Erythroblast (primary cell): ENCODE results near the gene DOCK3.
"Not testable (repeated sequence)": the region's sequence is repeated elsewhere in the genome, so short reads cannot be mapped to it uniquely, and the experiment has no call there.

ENCODE experiments used
- DNase-seq, 2 experiments: peaks; one replicate each; lab custom pipeline; 2025; lab: John Stamatoyannopoulos, UW
- GATA1 ChIP-seq: IDR thresholded peaks from 2 replicates; pipeline ENCODE4 v1.6.1; 2011; ENCODE audit warnings: low read depth, mild to moderate bottlenecking, control low read depth, low read length, moderate library complexity
- POLR2A ChIP-seq: IDR thresholded peaks from 2 replicates; pipeline ENCODE4 v1.6.1; 2011; ENCODE audit warnings: mild to moderate bottlenecking, low read length

DOCK3 gene

DNA sequence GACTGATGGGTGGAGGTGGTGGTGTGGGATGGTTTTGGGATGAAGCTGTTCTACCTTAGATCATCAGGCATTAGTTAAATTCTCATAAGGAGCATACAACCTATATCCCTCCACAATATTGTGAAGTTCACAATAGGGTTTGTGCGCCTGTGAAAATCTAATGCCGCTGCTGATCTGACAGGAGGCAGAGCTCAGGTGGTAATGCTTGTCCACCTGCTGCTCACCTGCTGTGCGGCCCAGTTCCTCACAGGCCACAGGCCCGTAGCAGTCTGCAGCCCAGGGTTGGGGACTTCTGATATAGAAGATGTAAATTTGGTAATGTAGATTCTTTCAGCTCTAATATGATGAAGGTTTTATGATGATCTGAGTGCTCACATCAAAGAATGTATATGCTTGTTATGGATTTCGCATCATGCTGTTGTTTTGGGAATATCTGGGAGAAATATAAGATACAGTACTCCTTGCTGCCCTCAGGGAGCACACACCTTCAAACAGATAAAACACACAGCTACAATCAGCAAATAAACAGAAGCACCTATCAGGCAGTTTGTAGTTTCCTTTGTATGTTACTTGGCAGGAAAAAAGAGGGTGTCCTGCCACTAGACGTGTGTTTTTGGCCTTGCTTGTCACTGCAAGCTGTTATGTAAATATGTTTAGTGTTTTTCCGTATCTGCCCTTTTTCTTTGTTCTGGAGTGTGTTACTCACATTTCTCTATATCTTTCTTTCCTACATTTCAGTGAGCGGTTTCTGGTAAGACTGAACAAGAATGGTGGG, 471.3 kb downstream of the DOCK3 start:
- no peak for DNase-seq
- no peak for TF ChIP-seq POLR2A
- TF ChIP-seq GATA1: no peak

DNA sequence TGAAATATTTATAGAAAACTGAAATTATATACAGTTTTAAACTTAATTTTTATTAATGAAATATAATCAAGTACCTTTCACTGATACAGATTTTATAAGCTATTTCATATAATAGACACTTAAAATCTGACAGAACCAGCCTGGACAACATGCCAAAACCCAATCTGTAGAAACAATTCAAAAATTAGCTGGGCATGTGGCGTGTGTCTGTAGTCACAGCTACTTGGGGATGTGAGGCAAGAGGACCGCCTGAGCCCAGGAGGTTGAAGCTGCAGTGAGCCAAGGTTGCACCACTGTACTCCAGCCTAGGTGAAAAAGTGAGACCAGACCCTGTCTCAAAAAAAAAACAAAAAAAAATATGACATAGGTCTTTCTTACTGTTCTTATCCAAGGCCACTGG, 472.1 kb downstream of the DOCK3 start:
- TF ChIP-seq POLR2A: no peak
- no peak for TF ChIP-seq GATA1
- no peak for DNase-seq

DNA sequence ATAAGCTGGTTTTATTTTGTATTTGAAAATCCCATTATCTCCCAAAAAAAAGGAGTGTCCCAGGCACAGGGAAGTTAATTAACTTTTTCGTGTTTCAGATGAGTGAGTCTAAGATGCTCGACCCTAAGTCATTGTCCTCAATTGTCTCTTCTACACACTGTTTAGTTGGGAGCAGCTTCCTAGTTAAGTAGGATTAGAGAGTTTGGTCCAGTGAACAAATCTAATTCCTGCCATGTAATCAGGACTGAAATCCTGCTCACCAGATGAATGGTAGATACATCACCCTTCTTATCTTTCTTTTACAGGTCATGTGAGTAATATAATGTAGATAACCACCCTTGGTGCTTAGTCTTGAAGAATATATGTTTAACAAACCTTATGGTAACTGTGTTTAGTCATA, 481.4 kb downstream of the DOCK3 start:
- no peak for TF ChIP-seq POLR2A
- TF ChIP-seq GATA1: no peak
- no peak for DNase-seq

DNA sequence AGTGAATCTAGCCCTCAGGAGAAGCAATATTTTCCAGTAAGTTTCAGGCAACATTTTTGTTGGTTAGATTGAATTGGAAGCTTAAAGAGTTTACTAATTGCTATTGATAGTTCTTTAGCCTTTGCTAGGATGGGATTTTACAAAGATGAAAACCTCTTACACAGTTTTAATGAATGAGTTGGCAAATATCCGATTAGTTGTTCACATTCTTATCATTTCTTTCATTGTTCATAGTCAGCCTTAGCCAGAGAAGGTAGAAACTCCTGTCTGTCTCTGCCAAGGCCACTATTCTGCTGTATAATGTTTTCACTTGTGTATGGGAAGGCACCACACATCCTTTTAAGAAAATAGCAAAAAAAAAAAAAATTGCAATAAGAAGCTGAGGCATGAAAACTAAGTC, 488.3 kb downstream of the DOCK3 start:
- no peak for DNase-seq

DNA sequence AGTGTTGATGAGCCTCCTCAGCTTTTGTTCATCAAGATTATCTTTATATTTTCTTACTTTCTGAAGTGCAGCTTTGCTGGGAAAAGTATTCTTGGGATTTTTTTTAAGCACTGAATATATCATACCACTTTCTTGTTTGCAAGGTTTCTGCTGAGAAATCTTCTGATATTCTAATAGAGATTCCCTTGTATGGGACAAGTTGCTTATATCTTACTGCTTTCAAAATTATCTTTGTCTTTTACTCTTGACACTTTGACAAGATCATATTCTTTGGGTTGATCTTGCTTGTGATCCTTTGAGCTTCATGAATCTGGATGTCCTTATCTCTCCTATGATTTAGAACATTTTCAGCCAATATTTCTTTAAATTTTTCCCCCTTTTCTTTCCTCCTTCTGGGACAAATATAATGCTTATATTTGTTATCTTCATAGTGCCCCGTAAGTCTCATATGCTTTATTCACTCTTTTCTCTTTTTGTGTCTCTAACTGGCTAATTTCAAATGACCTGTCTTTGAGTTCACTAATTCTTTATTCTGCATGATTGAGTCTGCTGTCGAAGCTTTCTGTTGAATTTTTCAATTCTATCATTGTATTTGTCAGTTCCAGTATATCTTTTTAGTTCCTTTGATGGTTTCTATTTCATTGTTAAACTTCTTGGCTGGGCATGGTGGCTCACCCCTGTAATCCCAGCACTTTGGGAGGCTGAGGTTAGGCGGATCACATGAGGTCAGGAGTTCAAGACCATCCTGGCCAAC, 499.0 kb downstream of the DOCK3 start:
- DNase-seq: no peak
- TF ChIP-seq GATA1: no peak
- no peak for TF ChIP-seq POLR2A

More for the DNA sequence above, 488.3 kb downstream of the DOCK3 start:
- no peak for TF ChIP-seq POLR2A
- no peak for TF ChIP-seq GATA1

DNA sequence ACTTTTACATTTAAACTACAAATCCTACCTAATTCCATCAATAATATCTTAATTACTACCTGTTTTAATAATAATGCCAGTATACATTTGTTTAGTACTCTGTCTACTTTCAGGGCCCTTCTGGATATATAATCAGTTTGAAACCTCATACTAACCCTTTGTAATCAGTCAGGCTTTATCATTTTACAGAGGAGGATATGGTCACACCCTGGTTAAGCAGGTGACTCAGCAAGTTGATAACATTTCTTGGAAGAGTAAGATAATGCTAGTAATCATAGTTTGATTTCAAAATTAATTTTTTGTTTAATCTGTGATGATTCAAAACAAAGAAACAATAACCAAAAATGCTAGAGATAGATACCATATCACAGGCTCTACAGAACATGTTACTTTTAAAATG, 502.2 kb downstream of the DOCK3 start:
- DNase-seq: no peak
- TF ChIP-seq POLR2A (no peak), GATA1 (no peak)

DNA sequence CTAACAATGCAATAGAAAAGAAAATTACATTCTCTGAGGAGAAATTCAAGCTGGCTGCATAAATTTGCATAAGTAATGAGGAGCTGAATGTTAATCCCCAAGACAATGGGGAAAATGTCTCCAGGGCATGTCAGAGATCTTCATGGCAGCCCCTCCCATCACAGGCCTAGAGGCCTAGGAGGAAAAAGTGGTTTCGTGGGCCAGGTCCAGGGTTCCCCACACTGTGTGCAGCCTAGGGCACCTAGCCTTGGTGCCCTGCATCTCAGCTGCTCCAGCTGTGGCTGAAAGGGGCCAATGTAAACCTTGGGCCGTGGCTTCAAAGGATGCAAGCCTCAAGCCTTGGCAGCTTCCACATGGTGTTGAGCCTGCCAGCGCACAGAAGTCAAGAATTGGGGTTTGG, 511.7 kb downstream of the DOCK3 start:
- not testable (repeated sequence) for DNase-seq

DNA sequence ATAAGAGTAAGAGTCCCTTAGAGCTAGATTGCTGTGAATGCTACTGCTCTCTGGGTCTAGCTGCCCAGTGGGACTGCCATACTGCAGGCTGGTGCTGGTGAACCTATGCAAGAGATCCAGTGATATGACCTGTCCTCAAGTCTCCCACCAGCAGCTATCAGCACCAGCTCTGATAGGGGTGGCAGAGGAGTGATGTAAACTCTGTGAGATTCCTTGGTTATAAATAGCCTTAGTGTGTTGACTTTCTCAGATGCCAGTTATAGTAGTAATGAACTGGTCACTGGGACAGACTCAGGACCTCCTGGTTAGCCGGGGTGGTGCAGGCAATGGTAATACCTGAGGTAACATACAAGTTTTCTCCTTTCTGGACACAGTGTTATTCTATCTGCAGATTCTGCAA, 515.5 kb downstream of the DOCK3 start:
- TF ChIP-seq GATA1: no peak
- no peak for TF ChIP-seq POLR2A
- DNase-seq: no peak

DNA sequence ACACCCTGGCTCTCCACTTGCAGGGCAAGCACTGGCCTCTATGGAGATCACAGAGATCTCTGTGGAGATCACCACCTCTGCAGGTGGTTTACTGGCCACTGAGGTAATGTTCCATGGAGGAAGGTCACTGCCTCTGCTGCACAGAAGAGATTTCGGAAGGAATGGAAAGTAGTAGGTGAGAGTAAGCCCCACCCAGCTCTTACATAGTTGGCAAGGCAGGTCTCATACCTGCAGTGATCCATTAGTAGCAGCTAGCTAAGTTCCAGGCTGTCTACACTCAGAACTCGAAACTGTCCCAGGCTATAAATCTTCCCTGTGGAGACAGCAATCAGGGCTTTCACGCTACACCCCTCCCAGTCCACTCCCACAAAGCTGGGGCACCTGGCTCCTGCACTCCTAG, 516.1 kb downstream of the DOCK3 start:
- DNase-seq: no peak
- TF ChIP-seq GATA1 (no peak), POLR2A (no peak)

DNA sequence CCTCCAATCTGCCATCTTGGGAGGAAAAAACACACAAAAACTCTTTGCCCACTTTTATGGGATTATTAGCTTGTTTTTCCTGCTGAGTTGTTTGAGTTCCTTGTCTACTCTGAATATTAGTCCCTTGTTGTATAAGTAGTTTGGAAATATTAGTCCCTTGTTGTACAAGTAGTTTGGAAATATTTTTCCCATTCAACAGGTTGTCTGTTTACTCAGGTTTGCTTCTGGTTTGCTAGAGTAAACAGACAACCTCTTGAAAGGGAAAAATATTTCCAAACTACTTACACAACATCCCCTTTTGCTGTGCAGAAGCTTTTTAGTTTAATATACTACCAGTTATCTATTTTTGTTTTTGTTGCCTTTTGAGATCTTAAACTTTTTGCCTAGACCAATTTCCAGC, 517.0 kb downstream of the DOCK3 start:
- no peak for TF ChIP-seq POLR2A
- TF ChIP-seq GATA1: no peak
- DNase-seq: no peak

DNA sequence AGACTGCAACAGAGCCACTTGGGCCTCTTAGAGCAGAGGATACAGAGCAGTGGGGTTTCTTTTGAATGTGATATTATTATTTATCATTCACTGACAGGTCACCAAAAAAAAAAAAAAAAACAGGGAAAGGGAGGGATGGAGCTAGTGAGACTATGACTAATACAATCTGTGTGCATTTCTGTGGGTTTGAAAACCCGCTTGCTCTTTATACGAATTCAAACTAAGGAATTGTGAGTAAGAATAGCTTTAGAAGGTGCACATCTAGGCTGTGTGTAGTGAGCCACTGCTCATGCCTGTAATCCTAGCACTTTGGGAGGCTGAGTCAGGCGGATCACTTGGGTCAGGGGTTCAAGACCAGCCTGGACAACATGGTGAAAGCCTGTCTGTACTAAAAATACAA, 523.8 kb downstream of the DOCK3 start:
- TF ChIP-seq GATA1 (no peak), POLR2A (no peak)
- no peak for DNase-seq

DNA sequence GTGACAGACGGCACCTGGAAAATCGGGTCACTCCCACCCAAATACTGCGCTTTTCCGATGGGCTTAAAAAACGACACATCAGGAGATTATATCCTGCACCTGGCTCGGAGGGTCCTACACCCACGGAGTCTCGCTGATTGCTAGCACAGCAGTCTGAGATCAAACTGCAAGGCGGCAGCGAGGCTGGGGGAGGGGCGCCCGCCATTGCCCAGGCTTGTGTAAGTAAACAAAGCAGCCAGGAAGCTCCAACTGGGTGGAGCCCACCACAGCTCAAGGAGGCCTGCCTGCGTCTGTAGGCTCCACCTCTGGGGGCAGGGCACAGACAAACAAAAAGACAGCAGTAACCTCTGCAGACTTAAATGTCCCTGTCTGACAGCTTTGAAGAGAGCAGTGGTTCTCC, 524.6 kb downstream of the DOCK3 start:
- not testable (repeated sequence) for DNase-seq

DNA sequence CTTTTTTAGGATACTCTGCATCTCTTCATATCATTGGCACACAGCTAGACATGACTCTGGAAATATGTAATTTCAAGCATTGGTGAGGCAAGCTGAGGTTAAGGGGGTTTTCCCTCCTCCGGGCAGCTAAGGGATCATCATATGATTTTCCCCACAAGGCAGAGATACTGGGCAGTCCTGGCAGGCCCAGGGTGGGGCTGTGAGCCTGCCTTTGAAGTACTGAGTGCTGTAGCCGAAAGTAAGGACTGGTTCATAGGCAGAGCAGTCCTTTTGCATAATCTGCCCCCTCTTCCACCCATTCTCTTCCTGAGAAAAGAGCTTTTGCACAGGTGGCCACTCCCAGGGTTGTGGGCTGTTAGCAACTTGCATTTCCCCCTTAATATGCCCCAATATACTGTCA, 541.6 kb downstream of the DOCK3 start:
- TF ChIP-seq POLR2A (no peak), GATA1 (no peak)
- no peak for DNase-seq

DNA sequence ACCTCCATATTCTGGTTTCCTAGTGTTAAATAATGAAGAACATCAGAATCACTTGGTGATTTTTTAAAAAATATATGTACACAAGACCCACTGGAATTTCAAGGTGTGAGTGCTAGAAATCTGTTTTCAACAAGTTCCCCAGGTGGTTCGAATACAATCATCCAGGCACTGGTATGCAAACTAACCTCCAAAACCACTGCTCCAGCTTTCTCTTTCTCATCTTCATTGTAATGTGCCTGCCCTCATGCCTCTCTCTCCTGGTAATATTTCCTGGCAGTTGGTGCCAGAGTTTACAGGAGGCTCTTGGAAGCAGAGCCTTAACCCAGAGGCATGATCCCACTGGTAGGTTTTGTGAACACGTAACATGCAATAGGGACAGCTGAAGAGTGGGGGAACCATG, 547.2 kb downstream of the DOCK3 start:
- DNase-seq: no peak

DNA sequence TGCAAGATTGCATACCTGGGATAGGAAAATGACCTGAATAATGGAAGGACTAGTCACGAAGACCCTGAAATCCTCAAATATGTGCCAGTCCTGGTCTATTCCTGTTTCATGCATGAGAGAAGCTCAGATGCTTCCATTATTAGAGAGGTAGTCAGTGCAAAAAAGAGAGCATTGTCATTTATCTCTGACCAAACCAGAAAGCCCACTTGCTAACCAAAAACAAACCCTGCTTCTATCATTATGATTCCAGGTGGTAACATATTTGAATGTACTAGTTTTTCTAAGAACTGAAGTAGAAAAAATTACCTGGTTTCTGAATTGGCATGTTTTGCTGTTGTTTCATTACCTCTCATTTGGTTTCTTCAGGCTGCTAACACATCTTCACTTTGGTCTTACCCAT, 549.6 kb downstream of the DOCK3 start:
- DNase-seq: no peak
- TF ChIP-seq POLR2A (no peak), GATA1 (no peak)

More for the DNA sequence above, 547.2 kb downstream of the DOCK3 start:
- TF ChIP-seq POLR2A (no peak), GATA1 (no peak)
